KMS-11 (cell line): ENCODE measurements around the gene DVL1.

Source experiments
- H2AFZ ChIP-seq: fragments of 200-600 bp; sonication (generic); 2 replicates; pipeline ENCODE4 v1.6.1; 2016; ENCODE audit warnings: antibody characterized with exemption, mixed run types, low read depth
- H3K27ac ChIP-seq: fragments of 200-600 bp; sonication (generic); 2 replicates; pipeline ENCODE4 v1.6.1; 2016; ENCODE audit warnings: mild to moderate bottlenecking, mixed run types
- H3K27me3 ChIP-seq: fragments of 200-600 bp; sonication (generic); 2 replicates; pipeline ENCODE4 v1.6.1; 2017; ENCODE audit warnings: mild to moderate bottlenecking, low read depth, mixed run types, moderate library complexity; ENCODE audit not compliant: insufficient read depth
- H3K36me3 ChIP-seq: fragments of 200-600 bp; sonication (generic); 2 replicates; pipeline ENCODE4 v1.6.1; 2017; ENCODE audit warnings: mild to moderate bottlenecking, mixed run types; ENCODE audit not compliant: insufficient read depth
- H3K4me1 ChIP-seq: fragments of 200-600 bp; sonication (generic); 2 replicates; pipeline ENCODE4 v1.6.1; 2016; ENCODE audit warnings: mild to moderate bottlenecking, low read depth, mixed run types; ENCODE audit not compliant: poor library complexity, severe bottlenecking
- H3K4me2 ChIP-seq: fragments of 200-600 bp; sonication (generic); 2 replicates; pipeline ENCODE4 v1.7.0; 2016; ENCODE audit warnings: mild to moderate bottlenecking, mixed run types
- H3K4me3 ChIP-seq: fragments of 200-600 bp; sonication (generic); IDR thresholded peaks from 2 replicates; pipeline ENCODE4 v1.6.1; 2017; ENCODE audit warnings: low read depth, low read length, mixed read lengths; ENCODE audit not compliant: insufficient read depth
- H3K79me2 ChIP-seq: fragments of 200-600 bp; sonication (generic); 2 replicates; pipeline ENCODE4 v1.6.1; 2016; ENCODE audit warnings: low read depth, mixed run types; ENCODE audit not compliant: insufficient read depth
- H3K9ac ChIP-seq: fragments of 200-600 bp; sonication (generic); 2 replicates; pipeline ENCODE4 v1.6.1; 2016; ENCODE audit warnings: mild to moderate bottlenecking, mixed run types
- H4K20me1 ChIP-seq: fragments of 200-600 bp; sonication (generic); 2 replicates; pipeline ENCODE4 v1.6.1; 2016; ENCODE audit warnings: mild to moderate bottlenecking, mixed run types; ENCODE audit not compliant: insufficient read depth
- CTCF ChIP-seq: fragments of 200-600 bp; sonication (generic); conservative IDR thresholded peaks from 2 replicates; pipeline ENCODE4 v1.6.1; 2017; ENCODE audit warnings: low read depth, mild to moderate bottlenecking, antibody characterized with exemption, low read length, moderate library complexity, mixed read lengths

Gene DVL1

GRCh38 chr1:1296070-1297061 lies 52.9 kb downstream of the DVL1 start:
- no peak for TF ChIP-seq CTCF
- H2AFZ ChIP-seq = no peak overlapping the region
- H4K20me1 ChIP-seq = no peaks in the 10 kb centered on the region; the same call in 1 of the 2 replicates
- H3K27me3 ChIP-seq = peaks cover under 1% of the 10 kb centered on the region; the same call in 1 of the 2 replicates
- no peak overlapping the region for H3K27ac ChIP-seq
- H3K36me3 ChIP-seq = no peaks in the 10 kb centered on the region
- no peak overlapping the region for H3K4me3 ChIP-seq
- peaks cover 9% of the 10 kb centered on the region for H3K4me1 ChIP-seq
- H3K4me2 ChIP-seq = no peak overlapping the region
- no peaks in the 10 kb centered on the region for H3K79me2 ChIP-seq
- H3K9ac ChIP-seq = no peak overlapping the region

GRCh38 chr1:1295154-1295923 lies 53.9 kb downstream of the DVL1 start:
- no peak overlapping the region for H2AFZ ChIP-seq
- peaks cover 18% of the 10 kb centered on the region for H3K4me1 ChIP-seq
- H4K20me1 ChIP-seq = no peaks in the 10 kb centered on the region; the same call in 1 of the 2 replicates
- no peak overlapping the region for H3K9ac ChIP-seq
- H3K36me3 ChIP-seq = no peaks in the 10 kb centered on the region
- H3K79me2 ChIP-seq = no peaks in the 10 kb centered on the region
- H3K27me3 ChIP-seq = peaks cover 10% of the 10 kb centered on the region; the same call in 1 of the 2 replicates
- no peak for TF ChIP-seq CTCF
- no peak overlapping the region for H3K4me3 ChIP-seq
- H3K27ac ChIP-seq = no peak overlapping the region
- H3K4me2 ChIP-seq = no peak overlapping the region

GRCh38 chr1:1294250-1294890 lies 54.8 kb downstream of the DVL1 start:
- Histone ChIP-seq H2AFZ (no peak overlapping the region), H3K4me1 (peaks cover 22% of the 10 kb centered on the region), H3K27me3 (peaks cover 15% of the 10 kb centered on the region; the same call in 1 of the 2 replicates), H3K4me3 (no peak overlapping the region), H3K9ac (no peak overlapping the region), H3K79me2 (no peaks in the 10 kb centered on the region), H3K4me2 (no peak overlapping the region), H3K27ac (no peak overlapping the region), H4K20me1 (no peaks in the 10 kb centered on the region), H3K36me3 (no peaks in the 10 kb centered on the region)
- TF ChIP-seq CTCF = no peak
